HG03139 (cell line): Measurements from ENCODE around the gene CTDNEP1.

ENCODE experiments used
- ATAC-seq: cut with Tn5 transposase; IDR thresholded peaks from one replicate; pipeline ENCODE4 v1.9.1; 2021; ENCODE audit not compliant: unreplicated experiment

The CTDNEP1 gene

GRCh38 chr17:7216242-7217112 lies 35.1 kb downstream of the CTDNEP1 start:
- ATAC-seq: no peak

- ATAC-seq: no peak
These were observed 35.8 kb downstream of the CTDNEP1 start for GRCh38 chr17:7215652-7216180.

GRCh38 chr17:7215136-7215638 lies 36.3 kb downstream of the CTDNEP1 start:
- no peak for ATAC-seq

- ATAC-seq: peak; percentile 75
These were observed 37.0 kb downstream of the CTDNEP1 start for GRCh38 chr17:7214300-7215135.

- ATAC-seq: no peak
These were observed 37.6 kb downstream of the CTDNEP1 start for GRCh38 chr17:7213895-7214299.

- no peak for ATAC-seq
These were observed 39.9 kb downstream of the CTDNEP1 start for GRCh38 chr17:7211491-7212273.

GRCh38 chr17:7208754-7209460 lies 42.6 kb downstream of the CTDNEP1 start:
- ATAC-seq: no peak

GRCh38 chr17:7208027-7208571 lies 43.4 kb downstream of the CTDNEP1 start:
- ATAC-seq: no peak

GRCh38 chr17:7207120-7208001 lies 44.2 kb downstream of the CTDNEP1 start:
- ATAC-seq: no peak

GRCh38 chr17:7205561-7205960 lies 46.0 kb downstream of the CTDNEP1 start:
- ATAC-seq: no peak

- ATAC-seq: peak; percentile 67
These were observed 46.6 kb downstream of the CTDNEP1 start for GRCh38 chr17:7204828-7205461.

GRCh38 chr17:7204336-7204735 lies 47.2 kb downstream of the CTDNEP1 start:
- ATAC-seq: no peak

GRCh38 chr17:7203391-7203790 lies 48.1 kb downstream of the CTDNEP1 start:
- no peak for ATAC-seq

- no peak for ATAC-seq
These were observed 54.7 kb downstream of the CTDNEP1 start for GRCh38 chr17:7196651-7197401.

- no peak for ATAC-seq
These were observed 55.6 kb downstream of the CTDNEP1 start for GRCh38 chr17:7195971-7196370.
